H54 (cell line): ENCODE data around the gene GALNT9.
A peak's percentile ranks its signal among the peaks of the same experiment; 100 is the strongest.

ENCODE experiments used
- DNase-seq: peaks from one replicate; pipeline ENCODE4 v3.0.0; 2011; ENCODE audit warnings: low spot score, mixed read lengths; ENCODE audit not compliant: insufficient read length
- FAIRE-seq: peaks from 3 replicates; lab custom pipeline; 2011; peaks lifted over from hg19 to GRCh38; lab: Jason Lieb, UNC
- POLR2A ChIP-seq: IDR thresholded peaks from 2 replicates; pipeline ENCODE4 v1.6.1; 2011; ENCODE audit warnings: low read depth, mild to moderate bottlenecking, low read length

GALNT9 gene

DNA sequence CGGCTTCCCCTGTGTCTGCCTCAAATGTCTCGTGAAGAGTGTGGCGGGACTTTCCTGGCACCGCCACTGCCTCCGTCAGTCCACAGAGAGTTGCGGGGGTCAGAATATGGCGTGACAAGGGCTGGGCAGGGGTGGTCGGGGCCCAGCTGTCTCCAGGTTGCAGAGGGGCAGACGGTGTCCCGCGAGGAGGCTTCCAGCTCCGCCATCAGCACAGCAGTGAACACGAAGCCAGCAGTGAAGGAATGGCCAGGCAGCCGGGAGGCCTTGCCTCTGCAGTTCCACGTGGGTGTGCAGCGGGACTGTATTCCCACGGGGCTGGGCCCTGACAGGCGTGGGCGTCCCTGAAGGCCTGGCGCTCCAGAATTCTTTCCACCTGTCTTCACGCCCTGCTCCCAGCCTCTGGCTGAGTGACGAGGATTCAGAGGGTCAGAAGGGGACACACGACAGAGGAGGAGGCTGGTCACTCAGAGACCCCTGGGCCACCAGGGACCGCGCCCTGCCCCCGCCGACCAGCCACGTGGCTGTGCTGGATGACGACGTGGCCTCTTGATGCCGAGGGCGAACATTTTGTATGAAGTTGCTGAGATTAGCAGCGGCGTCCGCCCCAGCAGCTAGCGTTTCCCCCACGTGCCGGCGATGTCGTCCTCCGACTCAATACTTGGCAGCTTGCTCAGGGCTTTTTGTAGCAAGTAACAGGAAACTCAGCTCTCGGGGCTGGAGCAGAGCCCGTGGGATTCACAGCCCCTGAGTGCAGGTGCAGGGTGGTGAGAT, 25.0 kb upstream of the GALNT9 start:
- no peak for TF ChIP-seq POLR2A
- no peak for FAIRE-seq
- DNase-seq: no peak

DNA sequence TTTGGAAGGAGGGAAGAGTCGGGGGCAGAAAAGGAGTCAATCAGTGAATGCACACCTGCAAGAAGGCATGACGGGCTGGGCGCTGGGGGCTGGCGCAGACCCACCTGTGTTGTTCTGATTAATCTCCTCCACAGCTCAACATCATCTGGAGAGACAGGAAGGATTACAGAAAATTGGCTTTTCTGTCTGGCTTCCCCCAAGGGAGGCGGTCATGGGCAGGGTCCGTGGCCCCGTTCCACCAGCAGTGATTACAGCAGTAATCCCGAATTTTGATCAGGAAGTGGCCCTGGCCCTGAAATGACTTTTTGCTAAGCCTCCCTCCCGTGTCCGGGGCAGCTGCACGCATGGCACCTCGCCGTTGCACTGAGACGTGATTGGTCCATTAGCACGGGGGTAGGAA, 24.4 kb upstream of the GALNT9 start:
- TF ChIP-seq POLR2A: no peak
- FAIRE-seq (no peak), DNase-seq (no peak)

DNA sequence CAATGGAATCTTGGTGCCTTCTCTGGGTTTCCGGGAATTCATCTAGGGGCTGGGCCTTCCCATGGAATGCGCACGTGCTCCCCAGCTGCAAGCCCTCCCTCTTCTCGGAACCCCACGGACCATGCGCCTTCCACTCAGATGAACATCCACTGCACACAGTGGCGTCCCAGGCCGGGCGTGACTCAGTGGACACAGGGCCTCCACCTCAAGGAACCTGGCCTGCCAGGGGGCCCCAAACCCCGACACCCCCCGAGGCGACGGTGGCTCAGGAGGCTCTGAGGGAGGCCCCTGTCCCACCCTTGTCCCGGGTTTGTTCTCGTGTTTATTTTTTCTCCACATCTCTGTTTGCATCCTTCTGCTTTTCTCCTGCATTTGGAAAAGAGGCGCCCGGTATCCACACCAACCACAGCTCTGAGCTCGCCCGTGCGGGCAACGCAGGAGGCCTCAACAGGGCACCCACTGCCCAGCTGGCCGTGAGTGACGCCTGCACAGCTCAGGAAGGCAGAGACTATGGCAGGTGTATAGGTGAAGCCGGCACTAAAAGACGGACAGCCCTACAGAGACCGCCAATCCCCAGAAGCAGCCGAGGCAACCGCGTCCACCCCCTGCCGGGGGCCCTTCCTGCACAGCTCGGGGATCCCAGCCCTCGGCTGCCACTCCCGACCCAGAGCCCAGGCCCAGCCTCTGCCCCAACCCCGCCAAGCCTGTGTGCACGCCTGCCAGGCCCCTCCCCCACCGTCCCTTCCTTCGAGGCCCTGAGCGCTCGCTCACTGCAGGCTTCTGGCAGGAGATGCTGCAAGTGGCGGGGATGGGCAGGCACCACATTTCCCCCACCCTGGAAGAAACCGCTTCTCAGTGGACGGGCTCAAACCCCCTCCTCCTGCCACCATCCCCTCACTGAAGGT, 23.8 kb upstream of the GALNT9 start:
- no peak for FAIRE-seq
- no peak for DNase-seq
- no peak for TF ChIP-seq POLR2A

DNA sequence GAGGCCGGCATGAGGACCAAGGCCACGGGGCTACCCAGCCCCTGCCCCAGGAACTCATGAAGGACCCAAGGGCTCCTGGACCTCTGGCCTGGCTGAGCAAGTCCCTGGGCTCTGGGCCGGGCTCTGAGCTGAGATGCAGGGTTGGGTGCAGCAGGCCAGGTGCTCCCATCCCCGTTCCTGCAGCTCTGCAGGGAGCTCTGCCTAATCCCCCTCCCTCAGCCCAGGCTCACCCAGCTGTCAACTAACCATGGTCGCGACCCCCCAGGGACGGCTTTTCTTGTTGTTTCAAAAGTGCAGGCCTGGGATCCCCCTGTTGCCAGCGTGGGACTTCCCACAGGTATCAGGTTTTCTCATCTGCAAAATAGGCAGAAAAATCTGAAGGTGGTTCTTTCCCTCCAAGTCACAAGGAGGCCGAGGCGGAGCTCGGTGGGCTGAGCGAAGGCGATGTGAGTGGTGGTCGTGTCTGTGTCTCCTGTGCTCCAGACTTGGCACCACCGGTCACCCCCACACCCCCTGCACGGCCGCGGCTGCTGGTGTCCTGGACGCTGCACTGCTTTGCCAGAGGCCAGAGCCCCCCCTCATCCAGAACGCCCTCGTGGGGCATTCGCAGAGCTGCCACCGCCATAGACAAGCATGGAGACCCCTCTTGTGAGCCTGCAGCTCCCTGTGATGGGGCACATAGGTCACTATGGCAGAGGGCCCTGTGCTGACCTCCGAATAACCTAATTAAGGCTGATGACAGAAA, 22.5 kb upstream of the GALNT9 start:
- no peak for FAIRE-seq
- no peak for TF ChIP-seq POLR2A
- DNase-seq: no peak

DNA sequence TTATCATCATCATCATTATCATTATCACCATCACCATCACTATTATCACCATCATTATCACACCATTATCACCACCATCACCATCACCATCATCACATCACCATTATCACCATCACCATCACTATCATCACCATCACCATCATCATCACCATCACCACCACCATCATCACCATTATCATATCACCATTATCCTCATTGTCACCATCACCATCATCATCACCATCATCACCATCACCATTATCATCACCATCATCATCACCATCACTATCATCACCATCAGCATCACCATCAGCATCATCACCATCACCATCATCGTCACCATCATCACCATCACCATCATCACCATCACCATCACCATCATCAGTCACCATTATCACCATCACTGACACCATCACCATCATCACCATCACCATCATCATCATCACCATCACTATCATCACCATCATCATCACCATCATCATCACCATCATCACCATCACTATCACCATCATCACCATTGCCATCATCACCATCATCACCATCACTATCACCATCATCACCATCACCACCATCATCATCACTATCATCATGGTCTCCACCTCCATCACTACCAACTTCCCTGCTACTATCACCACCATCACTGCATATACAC, 20.2 kb upstream of the GALNT9 start:
- peak; percentile 11 for FAIRE-seq
- DNase-seq: no peak
- no peak for TF ChIP-seq POLR2A

DNA sequence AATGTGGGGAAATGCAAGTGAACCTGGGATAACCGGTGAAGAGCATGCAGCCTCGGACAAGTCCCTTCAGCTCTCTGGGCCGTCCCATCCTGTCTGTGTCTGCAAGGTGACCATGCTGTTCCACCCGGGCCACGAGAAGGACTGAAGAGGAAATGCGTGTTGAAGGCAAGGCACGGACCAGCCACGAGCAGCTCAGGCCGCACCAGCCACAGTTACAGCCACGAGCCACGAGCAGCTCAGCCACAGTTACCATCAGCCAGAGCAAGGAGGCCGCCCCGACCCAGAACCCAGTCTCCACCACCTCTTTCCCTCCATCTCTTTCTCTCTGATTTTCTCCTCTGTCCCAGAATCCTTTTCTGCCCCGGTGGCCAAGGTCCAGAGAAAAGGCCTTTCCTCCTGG, 18.8 kb upstream of the GALNT9 start:
- TF ChIP-seq POLR2A: no peak
- DNase-seq (no peak), FAIRE-seq (no peak)

DNA sequence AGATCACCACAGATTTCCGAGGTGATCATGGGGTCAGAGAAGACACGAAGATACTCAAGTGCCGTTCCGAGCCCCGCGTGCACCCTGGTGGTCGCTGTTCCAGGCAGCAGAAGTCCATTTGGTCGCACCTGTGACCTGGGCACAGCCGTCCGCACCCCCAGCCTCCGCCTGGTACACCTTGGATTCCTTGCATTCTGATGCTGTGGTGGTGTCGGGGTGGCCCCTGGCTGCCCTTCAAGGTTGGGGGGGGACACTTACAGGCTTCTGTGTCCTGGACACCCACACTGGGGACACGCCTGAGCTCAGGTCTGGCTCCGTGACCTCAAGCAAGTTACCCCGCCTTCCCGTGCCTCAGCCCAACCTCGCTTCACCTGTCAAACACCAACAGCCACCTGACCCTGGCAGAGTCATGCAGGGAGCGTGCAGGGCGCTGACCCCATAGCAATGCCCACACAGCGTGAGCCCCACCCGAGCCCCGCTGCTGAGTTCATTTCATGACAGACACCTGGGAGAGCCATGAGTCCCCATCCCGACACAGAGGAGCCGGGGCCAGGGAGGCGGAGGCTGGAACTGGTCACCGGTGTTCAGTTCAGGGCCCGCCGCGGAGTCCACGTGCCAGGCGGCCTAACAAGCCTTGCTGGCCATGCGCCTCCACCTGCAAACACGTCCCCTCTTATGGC, 17.9 kb upstream of the GALNT9 start:
- DNase-seq (no peak), FAIRE-seq (no peak)
- no peak for TF ChIP-seq POLR2A

DNA sequence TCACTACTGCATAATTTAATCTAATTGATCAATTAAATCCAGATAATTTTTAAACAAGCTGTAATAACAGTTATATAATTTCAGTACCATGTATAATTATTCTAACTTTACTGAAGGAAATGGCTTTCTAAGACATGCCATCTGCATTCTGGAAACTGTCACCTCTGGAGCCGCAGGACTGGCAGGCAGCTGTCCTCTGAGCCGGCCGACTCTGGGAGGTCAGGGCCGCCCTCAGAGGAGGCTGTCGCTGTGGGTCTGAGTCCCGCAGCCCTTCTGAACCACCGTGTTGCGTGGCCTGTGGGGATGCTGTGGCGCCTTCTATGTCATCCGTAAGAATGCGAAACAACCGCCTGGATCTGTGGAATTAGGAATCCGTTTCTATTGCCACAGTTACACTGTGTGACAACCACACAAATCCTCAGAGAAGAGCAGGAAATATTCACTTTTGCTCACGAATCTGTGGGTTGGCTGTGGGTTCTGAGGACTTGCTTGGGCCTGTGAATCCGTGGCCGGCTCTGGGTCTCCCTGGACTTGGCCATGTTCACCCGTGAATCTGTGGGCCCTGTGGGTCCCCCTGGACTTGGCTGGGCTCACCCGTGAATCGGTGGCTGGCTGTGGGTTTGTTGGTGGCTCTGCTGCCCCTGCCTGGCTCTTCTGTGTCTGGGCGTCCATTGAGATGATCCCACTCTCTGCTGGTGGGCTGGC, 17.2 kb upstream of the GALNT9 start:
- TF ChIP-seq POLR2A: no peak
- FAIRE-seq: no peak
- no peak for DNase-seq

DNA sequence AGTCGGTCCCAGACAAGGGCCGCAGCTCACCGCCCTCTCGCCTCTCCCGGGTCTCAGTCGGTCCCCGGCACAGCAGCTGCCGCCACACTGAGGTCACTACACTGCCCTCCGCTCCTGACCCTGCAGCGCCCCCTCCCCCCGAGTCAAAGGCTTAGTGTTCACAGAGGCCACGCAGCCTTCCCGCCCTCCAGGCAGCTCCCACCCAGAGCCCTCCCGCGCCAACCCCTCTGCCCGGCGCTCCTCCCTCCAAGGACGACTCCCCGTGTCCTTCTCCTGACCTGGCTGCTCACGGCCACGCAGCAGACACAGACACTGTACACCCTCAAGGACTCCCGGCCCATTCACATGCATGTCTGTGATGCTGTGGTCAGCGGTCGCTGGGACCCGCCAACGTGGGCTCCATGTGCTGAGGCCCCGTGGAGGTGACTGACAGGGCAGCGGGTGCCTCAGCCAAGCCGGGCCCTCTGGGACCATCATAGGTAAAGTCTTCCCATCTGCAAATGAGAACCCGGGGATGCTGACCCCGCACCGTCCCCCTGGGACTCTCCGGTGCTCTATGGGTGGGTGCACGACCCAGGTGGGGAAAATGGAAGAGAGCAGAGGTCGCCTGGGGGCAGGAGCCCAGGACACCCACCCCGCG, 16.3 kb upstream of the GALNT9 start:
- DNase-seq (no peak), FAIRE-seq (no peak)
- no peak for TF ChIP-seq POLR2A

DNA sequence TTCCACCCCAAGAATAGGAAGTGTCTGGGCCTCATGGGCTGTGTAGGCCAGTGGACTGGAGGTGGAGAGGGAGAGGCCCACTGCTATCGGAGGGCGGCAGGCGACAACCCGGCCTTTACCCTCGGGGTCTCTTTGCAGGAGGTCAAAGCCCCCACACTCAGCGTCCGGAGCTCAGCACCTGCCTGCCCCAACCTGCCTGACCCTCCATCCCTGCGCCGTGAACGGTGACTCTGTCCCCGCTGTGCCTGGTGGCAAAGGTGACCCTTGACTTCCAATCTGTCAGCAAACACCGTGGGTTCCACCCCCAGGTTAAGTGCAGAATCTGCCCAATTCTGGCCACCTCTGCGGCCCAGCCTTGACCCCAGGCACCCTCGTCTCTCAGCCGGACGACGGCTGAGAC, 15.7 kb upstream of the GALNT9 start:
- DNase-seq: no peak
- no peak for TF ChIP-seq POLR2A
- no peak for FAIRE-seq

DNA sequence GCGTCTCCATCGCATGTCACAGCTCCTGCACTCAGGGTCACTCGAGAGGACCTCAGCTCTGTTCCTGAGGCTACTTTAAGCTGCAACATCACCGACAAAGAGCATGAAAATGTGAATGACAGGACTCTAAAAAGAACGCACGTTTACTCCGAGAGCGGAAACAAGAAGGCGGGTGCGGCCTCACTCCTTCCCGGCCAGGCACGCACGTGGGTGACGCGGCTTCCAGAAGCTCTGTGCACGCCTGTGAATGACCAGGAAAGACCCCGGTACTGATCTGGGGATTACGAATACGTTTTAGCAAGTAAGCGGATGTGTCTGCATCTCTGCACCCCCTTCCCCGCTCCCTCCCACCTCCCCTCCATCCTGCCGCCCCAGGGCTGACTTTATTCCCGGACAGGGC, 15.2 kb upstream of the GALNT9 start:
- FAIRE-seq: no peak

DNA sequence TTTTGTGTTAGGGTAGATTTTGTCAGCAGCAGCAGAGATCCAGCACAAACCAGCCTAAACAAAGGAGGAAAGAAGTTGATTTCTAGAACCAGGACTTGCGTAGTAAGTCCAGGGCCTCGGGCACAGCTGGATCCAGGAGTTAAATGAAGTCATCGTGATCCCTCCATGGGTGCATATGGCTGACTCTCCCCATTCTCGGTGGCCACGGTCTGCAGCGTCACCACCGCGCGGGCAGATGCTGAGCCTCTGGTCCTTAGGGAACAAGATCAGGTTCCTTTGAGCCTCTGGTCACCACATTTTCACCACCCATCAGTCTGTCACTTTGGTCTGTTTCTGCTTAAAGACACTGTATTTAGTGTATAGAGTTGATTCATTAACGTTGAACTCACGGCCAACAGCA, 14.8 kb upstream of the GALNT9 start:
- TF ChIP-seq POLR2A: no peak
- DNase-seq (no peak), FAIRE-seq (no peak)

More for the DNA sequence above, 15.2 kb upstream of the GALNT9 start:
- no peak for DNase-seq
- no peak for TF ChIP-seq POLR2A
